PC-9 (cell line): ENCODE measurements around the gene SMPD3. TPM values are rescaled to one million over a fixed set of nuclear protein-coding genes. Genes with fewer than 3 reads are reported as not detected.
A peak's percentile ranks its signal among the peaks of the same experiment; 100 is the strongest.

Source experiments
- BruUV-seq: library from RNA; stranded (reverse); fragments of 400-500 nt; replicated peaks from 2 replicates; lab custom pipeline; 2021; lab: Mats Ljungman, UMichigan
- CTCF ChIA-PET: fragments of 300-600 bp; sonication (Branson Sonifier 250); formaldehyde crosslinking; loops from one replicate; lab custom pipeline; 2022; ENCODE audit warnings: antibody characterized with exemption; lab: Charles Lee
- POLR2A ChIA-PET: fragments of 300-600 bp; sonication (Branson Sonifier 250); formaldehyde crosslinking; loops from one replicate; lab custom pipeline; 2022; ENCODE audit warnings: antibody characterized with exemption; ENCODE audit not compliant: unreplicated experiment; lab: Charles Lee
- DNase-seq, 2 experiments: peaks; one replicate each; pipeline versions ENCODE4 v3.0.0 to v3.0.0-alpha.2; 2015 to 2022; ENCODE audit warnings: mixed read lengths in 1 of 2
- H2AFZ ChIP-seq: fragments of 200-600 bp; sonication (generic); 2 replicates; pipeline ENCODE4 v1.8.1; 2017; ENCODE audit warnings: antibody characterized with exemption
- H3F3A ChIP-seq: fragments of 200-600 bp; sonication (generic); 2 replicates; pipeline ENCODE4 v1.8.1; 2017; ENCODE audit warnings: antibody characterized with exemption, mild to moderate bottlenecking, low read depth; ENCODE audit not compliant: insufficient read depth
- H3K27ac ChIP-seq: fragments of 200-600 bp; sonication (generic); 2 replicates; pipeline ENCODE4 v1.6.1; 2016; ENCODE audit warnings: mixed run types
- H3K27me3 ChIP-seq: fragments of 200-600 bp; sonication (generic); 2 replicates; pipeline ENCODE4 v1.6.1; 2016; ENCODE audit warnings: low read depth, mixed run types; ENCODE audit not compliant: insufficient read depth
- H3K36me3 ChIP-seq: fragments of 200-600 bp; sonication (generic); 2 replicates; pipeline ENCODE4 v1.6.1; 2016; ENCODE audit warnings: low read depth, mixed run types
- H3K4me1 ChIP-seq: fragments of 200-600 bp; sonication (generic); replicated peaks from 2 replicates; pipeline ENCODE4 v1.6.1; 2016; ENCODE audit warnings: mixed run types; ENCODE audit not compliant: insufficient read depth
- H3K4me2 ChIP-seq: fragments of 200-600 bp; sonication (generic); 2 replicates; pipeline ENCODE4 v1.6.1; 2017; ENCODE audit warnings: mixed run types
- H3K4me3 ChIP-seq: fragments of 200-600 bp; sonication (generic); 2 replicates; pipeline ENCODE4 v1.6.1; 2016; ENCODE audit warnings: mixed run types
- H3K79me2 ChIP-seq: fragments of 200-600 bp; sonication (generic); 2 replicates; pipeline ENCODE4 v1.6.1; 2017; ENCODE audit warnings: low read depth, mixed run types
- H3K9me2 ChIP-seq: fragments of 200-600 bp; sonication (generic); 2 replicates; pipeline ENCODE4 v1.8.1; 2017; ENCODE audit warnings: mild to moderate bottlenecking; ENCODE audit not compliant: insufficient read depth
- H3K9me3 ChIP-seq: fragments of 200-600 bp; sonication (generic); 2 replicates; pipeline ENCODE4 v1.8.1; 2016; ENCODE audit warnings: low read depth; ENCODE audit not compliant: insufficient read depth
- H4K20me1 ChIP-seq: fragments of 200-600 bp; sonication (generic); 2 replicates; pipeline ENCODE4 v1.8.1; 2017; ENCODE audit not compliant: insufficient read depth
- EZH2 ChIP-seq: fragments of 200-600 bp; sonication (generic); IDR thresholded peaks from 2 replicates; pipeline ENCODE4 v1.8.0; 2017; ENCODE audit warnings: antibody characterized with exemption, low read depth
- intact Hi-C: fragments of 100-400 bp; cut with micrococcal nuclease; formaldehyde crosslinking; loops from one replicate; pipeline ENCODE4 v1.10.0; 2022; ENCODE audit not compliant: unreplicated experiment
- total RNA-seq: library from RNA; stranded (reverse); gene quantifications from 2 replicates; pipeline ENCODE4 v1.2.3, GENCODE V29; 2021
- TF ChIP-seq, protein P1 (sequence below): fragments of 200-600 bp; sonication (generic); conservative IDR thresholded peaks from 2 replicates; pipeline ENCODE4 v1.6.1; 2017; ENCODE audit warnings: mixed run types, antibody characterized with exemption, mild to moderate bottlenecking, moderate library complexity

The SMPD3 gene
- total RNA-seq, 1 experiment from 2014 or later = 0.94 TPM

DNA sequence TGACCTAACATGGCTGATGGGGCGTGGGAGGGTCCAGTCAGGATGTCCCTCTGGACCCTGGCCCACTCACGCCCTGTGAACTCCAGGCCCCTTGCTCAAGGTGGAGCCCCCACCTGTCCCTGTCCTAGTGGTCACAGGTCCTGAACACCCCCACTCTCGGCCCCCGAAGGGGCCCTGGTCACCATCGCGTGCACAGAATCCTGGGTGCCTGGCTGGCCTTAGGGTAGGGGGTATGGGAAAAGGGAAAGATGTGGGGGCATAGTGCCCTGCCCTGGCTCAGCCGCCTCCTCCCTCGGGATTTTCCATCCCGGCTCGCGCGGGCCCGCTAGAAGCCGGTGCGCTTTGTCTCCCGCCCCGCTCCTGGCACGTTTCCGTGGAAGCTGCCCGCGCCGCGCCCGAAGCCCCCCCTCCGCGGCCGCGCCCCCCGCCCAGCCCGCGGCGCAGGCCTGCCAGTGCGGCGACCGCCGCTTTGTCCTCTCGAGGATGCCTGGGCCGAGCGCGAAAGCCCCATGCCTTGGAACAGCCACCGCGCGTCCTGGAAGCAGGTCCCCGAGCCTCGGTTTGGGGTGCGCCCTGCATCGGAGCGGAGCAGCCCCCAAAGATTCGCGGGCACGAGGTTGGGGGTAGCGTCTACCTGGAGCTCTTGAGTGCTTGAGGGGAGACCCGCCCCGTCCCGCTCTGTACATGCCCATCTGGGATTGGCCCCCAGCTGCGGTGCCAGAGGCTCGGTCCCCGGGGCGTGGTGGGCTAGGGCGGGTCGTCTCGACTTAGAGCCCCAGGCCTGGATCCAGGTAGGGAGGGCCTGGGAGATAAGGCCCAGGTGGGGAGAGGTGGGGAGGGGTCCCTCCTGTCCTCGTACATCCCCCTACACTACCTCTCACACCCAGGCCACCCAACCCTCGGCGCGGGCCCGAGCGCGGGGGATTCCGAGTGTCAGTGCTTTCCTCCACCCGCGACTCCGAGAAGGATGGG, 1.3 kb downstream of the SMPD3 start:
- no peak overlapping the region for H3K4me3 ChIP-seq
- no peak for DNase-seq
- H4K20me1 ChIP-seq = no peaks in the 10 kb centered on the region
- POLR2A ChIA-PET = no interaction called here
- no peaks in the 10 kb centered on the region for H3F3A ChIP-seq
- no peaks in the 10 kb centered on the region for H3K9me2 ChIP-seq
- BruUV-seq = no TSS peak
- CTCF ChIA-PET = interaction anchor here (1.3 kb wide), 1 partner anchor 50 kb away, joined by 4 read pairs; no protein-coding TSS in a partner anchor
- no peaks in the 10 kb centered on the region for H3K79me2 ChIP-seq
- no peak overlapping the region for H3K27ac ChIP-seq
- no peak overlapping the region for H2AFZ ChIP-seq
- intact Hi-C loops = no loop called here
- H3K4me1 ChIP-seq = peaks cover 19% of the 10 kb centered on the region
- TF ChIP-seq, protein P1, sequence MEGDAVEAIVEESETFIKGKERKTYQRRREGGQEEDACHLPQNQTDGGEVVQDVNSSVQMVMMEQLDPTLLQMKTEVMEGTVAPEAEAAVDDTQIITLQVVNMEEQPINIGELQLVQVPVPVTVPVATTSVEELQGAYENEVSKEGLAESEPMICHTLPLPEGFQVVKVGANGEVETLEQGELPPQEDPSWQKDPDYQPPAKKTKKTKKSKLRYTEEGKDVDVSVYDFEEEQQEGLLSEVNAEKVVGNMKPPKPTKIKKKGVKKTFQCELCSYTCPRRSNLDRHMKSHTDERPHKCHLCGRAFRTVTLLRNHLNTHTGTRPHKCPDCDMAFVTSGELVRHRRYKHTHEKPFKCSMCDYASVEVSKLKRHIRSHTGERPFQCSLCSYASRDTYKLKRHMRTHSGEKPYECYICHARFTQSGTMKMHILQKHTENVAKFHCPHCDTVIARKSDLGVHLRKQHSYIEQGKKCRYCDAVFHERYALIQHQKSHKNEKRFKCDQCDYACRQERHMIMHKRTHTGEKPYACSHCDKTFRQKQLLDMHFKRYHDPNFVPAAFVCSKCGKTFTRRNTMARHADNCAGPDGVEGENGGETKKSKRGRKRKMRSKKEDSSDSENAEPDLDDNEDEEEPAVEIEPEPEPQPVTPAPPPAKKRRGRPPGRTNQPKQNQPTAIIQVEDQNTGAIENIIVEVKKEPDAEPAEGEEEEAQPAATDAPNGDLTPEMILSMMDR = no peak
- TF ChIP-seq EZH2 = no peak
- H3K9me3 ChIP-seq = no peaks in the 10 kb centered on the region
- H3K4me2 ChIP-seq = no peak overlapping the region
- peaks cover 4% of the 10 kb centered on the region; the same call in 1 of the 2 replicates for H3K27me3 ChIP-seq
- no peaks in the 10 kb centered on the region for H3K36me3 ChIP-seq

DNA sequence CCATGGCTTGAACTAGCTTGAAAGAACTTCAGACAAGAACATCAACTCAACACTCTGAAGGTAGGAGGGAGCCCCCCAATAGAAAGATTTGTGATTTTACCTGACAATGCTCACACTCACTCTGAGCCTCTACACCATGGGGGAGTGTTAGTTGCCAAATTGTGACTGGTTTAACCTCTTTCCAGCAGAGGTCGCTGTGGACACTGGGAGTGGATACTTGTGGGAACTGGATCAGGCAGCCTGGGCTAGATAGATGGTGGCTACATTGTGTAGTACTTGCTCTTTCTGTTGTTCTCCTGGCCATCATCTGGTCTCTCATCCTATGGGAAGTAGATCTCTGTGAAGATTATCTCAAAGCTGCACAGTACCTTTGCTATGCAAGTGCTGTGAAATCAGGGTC, 2.9 kb downstream of the SMPD3 start:
- H3K27me3 ChIP-seq = peaks cover 4% of the 10 kb centered on the region; the same call in 1 of the 2 replicates

More for the DNA sequence above, 2.9 kb downstream of the SMPD3 start:
- Histone ChIP-seq H3K4me1 (peaks cover 4% of the 10 kb centered on the region; the same call in 1 of the 2 replicates), H3F3A (no peaks in the 10 kb centered on the region), H3K79me2 (no peaks in the 10 kb centered on the region), H3K27ac (no peak overlapping the region), H3K36me3 (no peaks in the 10 kb centered on the region), H4K20me1 (no peaks in the 10 kb centered on the region), H3K9me3 (no peaks in the 10 kb centered on the region), H3K4me2 (no peak overlapping the region), H3K9me2 (no peaks in the 10 kb centered on the region), H2AFZ (no peak overlapping the region), H3K4me3 (no peak overlapping the region)
- POLR2A ChIA-PET = no interaction called here
- no TSS peak for BruUV-seq
- DNase-seq = peak; percentile 39 to 65
- TF ChIP-seq, protein P1 = peak; percentile 77
- TF ChIP-seq EZH2 = no peak
- intact Hi-C loops = loop anchor here (1.0 to 2.0 kb wide), 2 partner anchors 49 to 65 kb away; no protein-coding TSS in a partner anchor
- CTCF ChIA-PET = interaction anchor here (1.3 kb wide), 1 partner anchor 49 kb away, joined by 4 read pairs; no protein-coding TSS in a partner anchor
